ENCODE measurements around the gene COL18A1. TPM values are rescaled to one million over a fixed set of nuclear protein-coding genes. Genes with fewer than 3 reads are reported as not detected.

COL18A1 gene
- polyA plus RNA-seq, 1 experiment: 25.3 TPM

GRCh38 chr21:45458281-45459170 lies 53.6 kb downstream of the COL18A1 start:
- ChIA-PET POLR2A (interaction anchor here (2.5 kb wide), 1 partner anchor 12 kb away, joined by 13 read pairs; no protein-coding TSS in a partner anchor), CTCF (no interaction called here)
- Histone ChIP-seq H3K27me3 (ENCODE audit: control insufficient read depth, insufficient read depth, low read length) (no peaks in the 10 kb centered on the region), H3K4me3 (ENCODE audit: low read depth, low read length) (no peak overlapping the region), H3K27ac (ENCODE audit: low read depth, low read length) (no peak overlapping the region), H3K9me3 (ENCODE audit: control insufficient read depth, insufficient read depth, low read length) (peaks cover 13% of the 10 kb centered on the region)
- DNase-seq (ENCODE audit: low read depth, low spot score): no peak
- TF ChIP-seq CTCF (IDR thresholded peaks at IDR 0.05; ENCODE audit: low read depth, low read length): no peak

- H3K4me3 ChIP-seq (ENCODE audit: low read depth, low read length): no peak overlapping the region
- TF ChIP-seq CTCF (IDR thresholded peaks at IDR 0.05; ENCODE audit: low read depth, low read length): no peak
- H3K27me3 ChIP-seq (ENCODE audit: control insufficient read depth, insufficient read depth, low read length): no peaks in the 10 kb centered on the region
- POLR2A ChIA-PET: interaction anchor here (2.5 kb wide), 1 partner anchor 11 kb away, joined by 13 read pairs; no protein-coding TSS in a partner anchor
- H3K9me3 ChIP-seq (ENCODE audit: control insufficient read depth, insufficient read depth, low read length): peaks cover 13% of the 10 kb centered on the region
- no peak for DNase-seq (ENCODE audit: low read depth, low spot score)
- peak overlapping the region; percentile 91 for H3K27ac ChIP-seq (ENCODE audit: low read depth, low read length)
- CTCF ChIA-PET: no interaction called here
These were observed 54.4 kb downstream of the COL18A1 start for GRCh38 chr21:45459171-45460010.

- TF ChIP-seq CTCF (IDR thresholded peaks at IDR 0.05; ENCODE audit: low read depth, low read length): no peak
- no peak for DNase-seq (ENCODE audit: low read depth, low spot score)
- no peaks in the 10 kb centered on the region for H3K27me3 ChIP-seq (ENCODE audit: control insufficient read depth, insufficient read depth, low read length)
- POLR2A ChIA-PET: interaction anchor here (1.5 to 2.5 kb wide), 2 partner anchors 10 kb away, joined by 4 to 13 read pairs; no protein-coding TSS in a partner anchor
- H3K4me3 ChIP-seq (ENCODE audit: low read depth, low read length): no peak overlapping the region
- H3K27ac ChIP-seq (ENCODE audit: low read depth, low read length): peak overlapping the region; percentile 91
- H3K9me3 ChIP-seq (ENCODE audit: control insufficient read depth, insufficient read depth, low read length): peaks cover 13% of the 10 kb centered on the region
- CTCF ChIA-PET: no interaction called here
These were observed 55.1 kb downstream of the COL18A1 start for GRCh38 chr21:45460011-45460565.

- Histone ChIP-seq H3K27me3 (ENCODE audit: control insufficient read depth, insufficient read depth, low read length) (no peaks in the 10 kb centered on the region), H3K4me3 (ENCODE audit: low read depth, low read length) (no peak overlapping the region), H3K9me3 (ENCODE audit: control insufficient read depth, insufficient read depth, low read length) (peaks cover 13% of the 10 kb centered on the region), H3K27ac (ENCODE audit: low read depth, low read length) (peak overlapping the region; percentile 91)
- POLR2A ChIA-PET: interaction anchor here (1.5 to 2.5 kb wide), 2 partner anchors 10 to 11 kb away, joined by 4 to 13 read pairs; no protein-coding TSS in a partner anchor
- no peak for TF ChIP-seq CTCF (IDR thresholded peaks at IDR 0.05; ENCODE audit: low read depth, low read length)
- DNase-seq (ENCODE audit: low read depth, low spot score): peak; percentile 61
- CTCF ChIA-PET: no interaction called here
These were observed 55.8 kb downstream of the COL18A1 start for GRCh38 chr21:45460611-45461368.
